Right ventricle myocardium inferior (tissue), 1 donor: ENCODE measurements around the gene TTC14. TPM values are rescaled to one million over a fixed set of nuclear protein-coding genes. Genes with fewer than 3 reads are reported as not detected.
"Not testable (repeated sequence)": the region's sequence is repeated elsewhere in the genome, so short reads cannot be mapped to it uniquely, and the experiment has no call there.

Experiments
- ATAC-seq: fragments of 200-7000 bp; cut with Tn5 transposase; one replicate; pipeline ENCODE4 v1.9.1; 2020; ENCODE audit warnings: mild to moderate bottlenecking, moderate library complexity
- DNase-seq: peaks from one replicate; pipeline ENCODE4 v3.0.0; 2021; ENCODE audit errors: missing footprints
- intact Hi-C: fragments of 100-400 bp; cut with DNase I; formaldehyde crosslinking; loops from one replicate; pipeline ENCODE4 v1.11.0; 2022
- long read RNA-seq: library from polyadenylated mRNA; unstranded; transcript quantifications from one replicate; pipeline ENCODE4 v2.0.0, GENCODE V29; 2021
- total RNA-seq: library from RNA; stranded (reverse); fragmentation: NEBNext Ultra II Directional; extraction: Animal tissue kit (Norgen Biotek cat#: 25700); gene quantifications from one replicate; pipeline ENCODE4 v1.2.1, GENCODE V29; 2021
- donor health status: DM: no; HTN: yes; CAD: no; lungs with severe emphysema.

Gene TTC14, protein sequence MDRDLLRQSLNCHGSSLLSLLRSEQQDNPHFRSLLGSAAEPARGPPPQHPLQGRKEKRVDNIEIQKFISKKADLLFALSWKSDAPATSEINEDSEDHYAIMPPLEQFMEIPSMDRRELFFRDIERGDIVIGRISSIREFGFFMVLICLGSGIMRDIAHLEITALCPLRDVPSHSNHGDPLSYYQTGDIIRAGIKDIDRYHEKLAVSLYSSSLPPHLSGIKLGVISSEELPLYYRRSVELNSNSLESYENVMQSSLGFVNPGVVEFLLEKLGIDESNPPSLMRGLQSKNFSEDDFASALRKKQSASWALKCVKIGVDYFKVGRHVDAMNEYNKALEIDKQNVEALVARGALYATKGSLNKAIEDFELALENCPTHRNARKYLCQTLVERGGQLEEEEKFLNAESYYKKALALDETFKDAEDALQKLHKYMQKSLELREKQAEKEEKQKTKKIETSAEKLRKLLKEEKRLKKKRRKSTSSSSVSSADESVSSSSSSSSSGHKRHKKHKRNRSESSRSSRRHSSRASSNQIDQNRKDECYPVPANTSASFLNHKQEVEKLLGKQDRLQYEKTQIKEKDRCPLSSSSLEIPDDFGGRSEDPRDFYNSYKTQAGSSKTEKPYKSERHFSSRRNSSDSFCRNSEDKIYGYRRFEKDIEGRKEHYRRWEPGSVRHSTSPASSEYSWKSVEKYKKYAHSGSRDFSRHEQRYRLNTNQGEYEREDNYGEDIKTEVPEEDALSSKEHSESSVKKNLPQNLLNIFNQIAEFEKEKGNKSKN
- total RNA-seq, result 13.4 TPM
- long read RNA-seq, full-length matches to known transcripts, result 4 of 4 reads
- long read RNA-seq, partial matches to known transcripts, result 0 of 4 reads
- long read RNA-seq, other reads (novel, unspliced or antisense), result 0 of 4 reads

DNA sequence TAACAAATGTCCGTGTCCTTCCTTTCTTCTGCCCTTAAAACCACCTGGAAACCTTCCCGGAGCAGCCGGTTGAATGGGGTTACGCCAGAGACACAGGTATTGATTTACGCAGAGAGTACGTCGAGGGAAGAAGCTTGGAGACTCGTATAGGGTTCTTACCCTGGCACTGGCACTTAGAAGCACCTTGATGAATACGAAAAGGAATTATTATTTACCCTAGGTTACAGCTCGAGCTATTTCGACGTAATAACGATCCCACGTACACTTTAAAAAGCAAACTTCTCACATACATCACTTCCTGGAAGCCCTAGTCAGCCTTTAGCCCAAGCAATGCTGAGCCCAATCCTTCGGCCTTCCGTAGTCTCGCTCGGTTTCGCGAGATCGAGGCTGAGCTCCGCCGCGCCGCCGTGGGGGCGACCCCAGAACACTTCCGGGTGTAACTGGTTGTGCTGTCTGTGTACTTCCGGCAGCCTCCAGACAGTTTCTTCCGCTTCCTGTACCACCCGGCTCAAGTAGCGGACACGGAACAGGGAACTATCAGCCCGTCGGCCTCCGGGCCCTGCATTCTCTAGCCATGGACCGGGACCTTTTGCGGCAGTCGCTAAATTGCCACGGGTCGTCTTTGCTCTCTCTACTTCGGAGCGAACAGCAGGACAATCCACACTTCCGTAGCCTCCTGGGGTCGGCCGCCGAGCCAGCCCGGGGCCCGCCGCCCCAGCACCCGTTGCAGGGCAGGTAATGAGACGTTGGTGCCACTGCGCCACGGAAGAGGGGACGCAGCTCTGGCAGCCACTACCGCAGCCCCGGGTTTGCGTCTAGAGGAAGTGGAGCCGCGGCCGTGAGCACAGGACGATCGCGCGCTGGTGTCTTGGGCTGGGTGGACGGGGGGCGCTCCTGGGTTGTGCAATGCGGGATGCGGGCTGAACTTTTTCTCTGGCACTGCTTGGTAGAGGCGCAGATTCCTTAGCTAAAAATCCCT lies at the start of gene TTC14:
TSS of gene TTC14 (plus strand) at position 476 of the 979 bp plus-strand sequence. CDS start at position 575, 99 bp downstream.
- intact Hi-C loops, result no loop called here
- DNase-seq (peak; percentile 95), ATAC-seq (peak; percentile 100)

DNA sequence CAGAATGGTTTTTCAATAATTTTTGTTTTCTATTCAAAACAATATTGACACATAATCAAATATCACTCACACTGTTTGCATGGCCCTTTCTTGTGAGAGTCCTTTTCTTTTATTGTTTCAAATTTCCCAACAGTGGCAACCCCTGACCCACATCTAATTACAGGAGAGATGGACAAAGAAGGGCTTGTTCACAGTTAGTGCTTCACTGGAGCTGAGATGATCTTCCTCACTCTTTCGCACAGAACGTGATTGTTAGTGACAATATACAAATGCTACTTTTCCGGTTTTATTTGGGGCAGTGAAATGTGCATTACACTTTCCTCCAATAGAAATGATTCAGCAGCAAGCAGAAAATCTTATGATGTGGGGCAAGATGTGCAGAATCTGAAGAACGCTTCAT lies 38.6 kb upstream of the TTC14 start:
- intact Hi-C loops, result no loop called here
- ATAC-seq (no peak), DNase-seq (no peak)

DNA sequence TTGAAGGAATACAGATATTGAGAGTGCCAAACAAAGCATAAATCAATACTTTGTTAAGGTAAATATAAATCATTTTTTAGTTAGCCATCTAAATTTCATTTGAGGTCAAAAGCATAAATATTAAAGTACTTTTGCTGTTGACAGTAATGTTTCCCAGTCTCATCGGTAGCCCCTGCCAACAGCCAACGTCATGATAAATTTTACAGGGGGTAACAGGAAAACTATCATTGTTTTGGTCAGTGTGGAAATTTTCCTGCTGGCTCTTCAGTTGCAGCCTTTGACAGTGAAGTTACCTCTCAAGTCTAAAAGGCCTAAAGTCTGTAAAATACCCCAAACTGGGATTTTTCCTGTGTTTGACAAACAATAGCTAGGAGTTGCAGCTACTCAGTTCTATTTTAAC lies 37.3 kb upstream of the TTC14 start:
- DNase-seq, result no peak
- ATAC-seq, result no peak
- intact Hi-C loops, result no loop called here

DNA sequence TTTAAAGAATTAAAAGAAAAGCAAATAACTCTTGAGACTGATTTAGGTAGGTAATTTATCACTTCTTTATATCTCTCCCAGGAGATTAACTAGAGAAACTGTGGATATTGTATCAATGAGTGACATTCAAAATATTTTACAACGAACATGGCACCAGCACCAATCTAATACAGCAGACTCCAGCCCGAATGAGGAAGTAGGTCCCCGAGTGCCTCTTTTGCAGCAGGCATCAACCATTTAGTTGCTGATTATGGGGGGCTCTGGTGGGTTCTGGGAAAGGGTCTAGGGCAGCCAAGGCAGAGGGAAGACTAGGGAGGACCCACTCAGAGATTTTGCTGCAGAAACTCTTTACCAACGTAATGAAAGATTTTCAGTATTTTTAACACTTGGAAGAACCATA lies 31.7 kb upstream of the TTC14 start:
- DNase-seq (no peak), ATAC-seq (no peak)
- intact Hi-C loops, result no loop called here

DNA sequence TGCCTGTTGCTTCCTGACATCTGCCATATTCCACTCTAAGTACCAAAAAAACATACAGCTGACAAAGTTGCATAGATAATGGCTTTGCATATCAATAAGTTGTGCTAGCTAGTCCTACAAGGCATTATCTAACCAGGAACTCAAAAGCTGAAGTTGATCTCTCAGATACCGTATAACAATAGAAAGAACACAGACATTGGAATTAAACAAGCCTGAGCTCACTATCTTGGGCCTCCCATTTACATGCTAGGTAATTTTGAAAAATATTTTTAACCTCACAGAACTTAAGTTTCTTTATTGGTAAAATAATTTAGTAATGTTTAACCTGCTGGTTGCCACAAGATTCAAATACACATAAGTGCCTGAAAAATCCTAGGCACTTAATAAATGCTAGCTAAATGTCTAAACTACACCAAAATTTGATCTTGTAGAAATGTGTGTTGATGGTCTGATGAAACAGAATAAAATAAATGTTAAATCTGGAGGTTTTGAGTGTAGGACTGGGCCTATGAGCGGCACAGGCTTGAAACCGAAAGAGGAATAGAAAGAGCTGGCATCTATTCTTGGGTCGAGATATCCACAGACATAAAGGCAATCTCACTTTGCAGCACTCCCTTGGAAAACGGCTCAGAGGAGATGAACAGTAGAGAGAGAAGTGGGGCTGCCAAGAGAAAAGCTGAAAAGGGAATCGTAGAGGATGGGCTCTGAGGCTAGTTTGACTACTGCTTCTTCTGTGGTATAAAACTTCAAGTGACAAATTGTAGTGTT lies 29.9 kb upstream of the TTC14 start:
- intact Hi-C loops, result no loop called here
- no peak for ATAC-seq
- DNase-seq, result no peak

DNA sequence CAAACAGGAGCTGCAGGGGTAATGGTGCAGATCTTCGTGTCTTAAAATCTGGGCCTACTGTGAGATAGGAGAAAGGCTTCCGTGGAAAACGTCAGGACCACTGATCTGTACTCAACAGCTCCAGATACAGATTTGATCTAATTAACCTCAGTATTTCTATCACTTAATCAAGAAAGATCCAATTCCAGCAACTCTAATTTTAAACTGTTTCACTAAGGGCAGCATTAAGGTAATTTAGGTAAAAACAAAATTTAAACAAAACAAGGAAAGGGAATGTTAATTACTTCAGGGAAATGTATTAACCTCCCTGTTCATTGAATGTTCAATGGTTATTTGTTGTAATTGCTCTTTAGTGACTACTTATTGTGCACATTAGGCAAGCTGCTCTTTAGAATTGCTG lies 26.4 kb upstream of the TTC14 start:
- ATAC-seq, result no peak
- no peak for DNase-seq
- intact Hi-C loops, result no loop called here

DNA sequence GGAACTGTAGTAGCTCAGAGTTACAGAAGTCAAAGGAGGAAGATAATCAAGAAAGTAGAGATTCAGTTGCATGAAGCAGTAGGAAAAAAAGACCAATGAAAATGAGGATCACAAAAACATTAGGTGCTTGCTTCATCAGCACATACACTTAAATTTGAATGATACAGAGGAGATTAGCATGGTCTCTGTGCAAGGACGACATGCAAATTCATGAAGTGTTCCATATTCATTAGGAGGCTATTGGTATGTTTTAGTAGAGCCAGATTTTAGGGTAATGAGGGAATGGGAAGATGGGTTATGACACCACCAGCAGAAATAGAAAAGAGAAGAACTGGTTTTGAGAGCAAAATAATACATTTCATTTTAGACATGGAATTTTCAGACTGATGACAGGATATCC lies 21.0 kb upstream of the TTC14 start:
- no peak for ATAC-seq
- DNase-seq, result no peak
- intact Hi-C loops, result no loop called here

DNA sequence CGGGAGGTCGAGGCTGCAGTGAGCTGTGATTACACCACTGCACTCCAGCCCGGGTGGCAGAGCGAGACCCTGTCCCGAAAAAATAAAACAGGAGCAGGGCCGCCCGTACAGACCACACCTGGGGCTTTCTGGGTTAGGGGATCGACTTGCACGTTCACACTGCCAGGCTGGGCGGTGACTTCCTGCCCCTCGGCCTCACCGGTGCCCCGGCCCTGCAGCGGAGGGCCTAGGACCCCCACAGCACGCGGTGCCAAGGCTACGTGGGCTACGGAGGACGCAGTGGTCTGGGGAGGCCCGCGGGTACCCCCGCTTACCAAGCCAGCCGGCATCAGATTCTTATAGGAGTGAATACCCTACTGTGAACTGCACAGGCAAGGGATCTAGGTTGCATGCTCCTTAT lies 11.6 kb upstream of the TTC14 start:
- ATAC-seq (no peak), DNase-seq (peak; percentile 39)
- intact Hi-C loops, result loop anchor here (5.0 kb wide), 1 partner anchor 658 kb away; no protein-coding TSS in a partner anchor

DNA sequence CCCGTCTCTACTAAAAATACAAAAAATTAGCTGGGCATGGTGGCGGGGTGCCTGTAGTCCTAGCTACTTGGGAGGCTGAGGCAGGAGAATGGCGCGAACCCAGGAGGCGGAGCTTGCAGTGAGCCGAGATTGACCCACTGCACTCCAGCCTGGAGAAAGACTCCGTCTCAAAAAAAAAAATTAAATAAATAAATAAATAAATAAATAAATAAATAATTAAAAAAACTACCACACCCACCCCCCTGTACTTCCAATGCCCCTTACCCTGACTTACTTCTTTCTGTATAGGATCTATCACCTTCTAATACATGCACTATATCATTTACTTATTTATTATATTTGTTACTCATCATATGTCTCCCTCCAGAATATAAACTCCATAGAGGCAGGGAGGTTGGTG lies 8.3 kb upstream of the TTC14 start:
- intact Hi-C loops, result loop anchor here (5.0 kb wide), 1 partner anchor 661 kb away; no protein-coding TSS in a partner anchor
- DNase-seq, ATAC-seq: not testable (repeated sequence)

DNA sequence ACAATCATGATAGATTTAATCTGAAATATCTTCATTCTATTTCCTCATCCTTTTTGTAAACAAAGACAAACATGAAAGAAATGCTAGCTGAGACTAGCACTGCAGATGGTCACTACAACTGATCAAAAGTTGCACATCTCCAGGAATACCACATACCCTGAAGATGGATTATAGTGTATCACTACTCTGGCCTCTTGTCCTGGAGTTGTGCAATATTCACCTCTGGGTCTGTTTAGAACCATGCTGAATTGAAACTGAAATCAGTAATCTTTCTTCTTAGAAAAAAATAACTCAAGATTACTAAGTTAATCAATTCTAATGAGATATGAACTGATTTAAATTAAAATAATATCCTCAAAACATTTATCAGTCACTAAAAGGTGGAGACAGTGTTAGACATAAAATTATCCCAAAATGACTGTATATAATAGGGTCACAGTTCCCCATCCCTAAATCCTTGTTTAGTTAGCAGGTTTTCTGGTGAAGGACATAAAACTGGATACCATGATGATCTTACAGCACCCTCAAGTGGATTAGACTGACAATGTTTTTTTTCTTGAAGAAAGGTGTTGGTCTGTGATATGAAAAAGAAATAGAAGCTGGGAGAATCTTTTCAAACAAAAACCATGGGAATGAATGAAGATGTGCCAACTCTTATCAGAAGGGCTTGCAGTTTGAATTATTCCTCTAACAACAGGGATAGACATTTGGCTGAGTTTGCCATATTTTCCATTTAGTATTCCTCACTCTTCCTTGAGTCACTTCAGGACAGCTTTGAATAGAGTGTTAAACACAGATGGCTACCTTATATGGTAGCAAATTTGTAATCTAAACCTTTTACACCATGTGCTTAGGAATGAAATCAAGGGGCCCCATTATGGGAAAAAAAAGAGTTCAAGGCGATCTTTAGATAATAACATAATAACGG lies 7.1 kb upstream of the TTC14 start:
- intact Hi-C loops, result loop anchor here (5.0 kb wide), 1 partner anchor 663 kb away; no protein-coding TSS in a partner anchor
- DNase-seq (no peak), ATAC-seq (no peak)

DNA sequence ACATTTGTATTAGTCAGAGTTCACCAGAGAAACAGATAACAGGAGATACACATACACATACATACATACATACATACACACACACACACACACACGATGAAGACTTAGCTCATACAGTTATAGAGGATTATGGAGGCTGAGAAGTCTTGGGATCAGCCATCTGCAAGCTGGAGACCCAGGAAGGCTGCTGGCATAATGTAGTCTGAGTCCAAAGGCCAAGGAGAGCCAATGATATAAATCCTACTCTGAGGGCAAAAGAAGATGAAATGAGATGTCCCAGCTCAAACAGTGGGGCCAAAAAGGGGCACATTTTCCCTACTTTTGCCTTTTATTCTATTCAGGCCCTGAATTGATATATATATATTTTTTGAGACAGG lies 6.4 kb upstream of the TTC14 start:
- intact Hi-C loops, result no loop called here
- no peak for DNase-seq
- no peak for ATAC-seq

DNA sequence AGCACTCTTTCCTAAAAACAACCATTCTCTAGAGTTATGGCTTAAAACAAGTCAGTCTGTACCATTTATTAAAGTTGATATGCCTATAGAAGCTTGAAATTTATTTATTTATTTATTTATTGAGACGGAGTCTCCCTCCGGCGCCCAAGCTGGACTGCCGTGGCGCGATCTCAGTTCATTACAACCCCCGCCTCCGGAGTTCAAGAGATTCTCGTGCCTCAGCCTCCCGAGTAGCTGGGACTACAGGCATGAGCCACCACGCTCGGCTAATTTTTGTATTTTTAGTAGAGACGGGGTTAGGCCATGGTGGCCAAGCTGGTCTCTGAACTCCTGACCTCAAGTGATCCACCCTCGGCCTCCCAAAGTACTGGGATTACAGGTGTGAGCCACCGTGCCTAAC lies 1.5 kb upstream of the TTC14 start:
- peak; percentile 59 for DNase-seq
- ATAC-seq, result no peak
- intact Hi-C loops, result no loop called here

DNA sequence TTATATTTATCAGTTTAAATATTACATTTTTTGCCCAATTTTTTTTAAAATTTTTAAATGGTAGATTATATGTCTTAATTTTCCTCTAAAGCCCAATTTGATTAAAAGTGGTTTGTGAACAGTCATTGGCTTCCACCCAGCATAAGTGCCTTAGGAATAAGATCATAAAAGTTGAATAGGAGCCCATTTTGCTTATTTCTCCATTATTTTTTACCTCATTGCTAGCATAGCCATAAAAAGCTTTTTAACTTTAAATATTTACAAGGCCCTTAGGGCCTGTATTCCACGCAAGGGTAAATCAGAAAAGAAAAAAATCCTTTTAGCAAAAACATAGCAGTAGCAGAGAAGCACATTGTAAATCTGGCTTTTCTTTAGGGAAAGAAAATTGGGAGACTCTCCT lies 9.0 kb downstream of the TTC14 start:
- ATAC-seq (no peak), DNase-seq (no peak)
- intact Hi-C loops, result no loop called here

DNA sequence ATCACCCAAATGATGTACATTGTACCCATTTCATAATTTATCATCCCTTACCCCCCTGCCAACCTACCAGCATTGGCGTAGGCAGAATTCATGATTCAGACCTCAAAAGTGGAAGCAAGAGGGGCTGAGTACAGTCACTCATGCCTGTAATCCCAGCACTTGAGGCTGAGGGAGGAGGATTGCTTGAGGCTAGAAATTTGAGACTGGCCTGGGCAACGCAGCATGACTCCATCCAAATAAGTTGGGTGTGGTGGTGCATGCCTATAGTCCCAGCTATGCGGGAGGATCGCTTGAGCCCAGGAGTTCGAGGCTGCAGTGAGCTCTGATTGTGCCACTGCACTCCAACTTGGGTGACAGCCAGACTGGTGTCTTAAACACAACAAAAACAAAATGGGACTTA lies 10.4 kb downstream of the TTC14 start:
- intact Hi-C loops, result no loop called here
- DNase-seq (no peak), ATAC-seq (no peak)

DNA sequence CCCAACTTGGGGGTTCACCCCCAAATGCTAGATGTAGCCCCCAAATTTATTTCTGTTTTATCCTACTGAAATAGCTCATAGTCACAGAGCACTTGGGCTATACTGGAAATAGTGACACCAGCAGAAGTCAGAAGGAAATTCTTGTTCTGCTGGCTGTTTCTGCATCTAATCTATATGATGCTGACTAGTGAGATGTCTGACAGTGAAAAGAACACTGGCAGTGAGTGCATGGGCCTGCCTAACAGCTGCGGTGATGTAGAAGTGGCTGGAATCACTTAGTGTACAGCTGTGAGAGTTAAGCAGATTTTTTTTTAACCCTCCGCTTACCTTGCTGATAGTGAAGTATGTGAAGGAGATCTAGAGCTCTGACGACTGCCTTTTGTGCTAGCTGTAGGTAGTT lies 14.0 kb downstream of the TTC14 start:
- DNase-seq, result no peak
- intact Hi-C loops, result no loop called here
- ATAC-seq, result no peak

DNA sequence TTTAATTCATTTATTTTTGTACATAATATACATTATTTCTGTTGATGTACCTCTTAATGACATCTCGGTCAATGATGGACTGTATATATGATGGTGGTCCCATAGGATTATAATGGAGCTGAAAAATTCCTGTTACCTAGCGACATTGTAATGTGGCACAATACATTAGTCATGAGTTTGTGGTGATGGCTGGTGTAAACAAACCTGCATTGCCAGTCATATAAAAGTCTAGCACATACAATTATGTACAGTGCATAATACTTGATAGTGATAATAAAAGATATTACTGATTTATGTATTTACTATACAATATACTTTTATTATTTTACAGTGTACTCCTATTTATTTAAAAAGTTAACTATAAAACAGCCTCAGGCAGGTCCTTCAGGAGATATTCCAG lies 15.1 kb downstream of the TTC14 start:
- intact Hi-C loops, result no loop called here
- ATAC-seq (no peak), DNase-seq (no peak)

DNA sequence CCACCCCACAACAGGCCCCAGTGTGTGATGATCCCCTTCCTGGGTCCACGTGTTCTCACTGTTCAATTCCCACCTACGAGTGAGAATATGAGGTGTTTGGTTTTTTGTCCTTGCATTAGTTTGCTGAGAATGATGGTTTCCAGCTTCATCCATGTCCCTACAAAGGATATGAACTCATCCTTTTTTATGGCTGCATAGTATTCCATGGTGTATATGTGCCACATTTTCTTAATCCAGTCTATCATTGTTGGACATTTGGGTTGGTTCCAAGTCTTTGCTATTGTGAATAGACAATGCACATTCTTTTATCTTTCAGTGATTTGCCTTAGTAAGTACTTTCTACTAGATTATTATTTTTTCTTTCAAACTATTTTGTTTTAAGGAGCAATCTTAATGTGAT lies 16.6 kb downstream of the TTC14 start:
- DNase-seq, ATAC-seq, intact Hi-C loops: not testable (repeated sequence)
